Neuronal stem cell (in vitro differentiated cells): ENCODE measurements around the gene IGF2BP3.
"Not testable (repeated sequence)": the region's sequence is repeated elsewhere in the genome, so short reads cannot be mapped to it uniquely, and the experiment has no call there.

Experiments used
- DNase-seq: peaks from one replicate; pipeline ENCODE4 v3.0.0-alpha.2; 2013; ENCODE audit warnings: low spot score
- H2AFZ ChIP-seq: one replicate; pipeline ENCODE4 v1.6.1; 2013; ENCODE audit warnings: mild to moderate bottlenecking, low read length, inconsistent platforms
- H2AK5ac ChIP-seq: 2 replicates; pipeline ENCODE4 v1.6.1; 2013; ENCODE audit warnings: low read depth, mild to moderate bottlenecking, inconsistent platforms, low read length, moderate library complexity, mixed read lengths
- H2BK120ac ChIP-seq: 2 replicates; pipeline ENCODE4 v1.6.1; 2013; ENCODE audit warnings: low read depth, mild to moderate bottlenecking, inconsistent platforms, low read length, moderate library complexity, mixed read lengths
- H2BK12ac ChIP-seq: one replicate; pipeline ENCODE4 v1.6.1; 2013; ENCODE audit warnings: low read length, inconsistent platforms
- H2BK15ac ChIP-seq: 2 replicates; pipeline ENCODE4 v1.6.1; 2013; ENCODE audit warnings: mild to moderate bottlenecking, low read length, inconsistent platforms, mixed read lengths
- H2BK5ac ChIP-seq: one replicate; pipeline ENCODE4 v1.6.1; 2013; ENCODE audit warnings: inconsistent platforms, mild to moderate bottlenecking, low read length, moderate library complexity
- H3K14ac ChIP-seq: one replicate; pipeline ENCODE4 v1.6.1; 2013; ENCODE audit warnings: low read length, inconsistent platforms
- H3K18ac ChIP-seq: 2 replicates; pipeline ENCODE4 v1.6.1; 2013; ENCODE audit warnings: low read length, inconsistent platforms
- H3K23ac ChIP-seq: 2 replicates; pipeline ENCODE4 v1.6.1; 2013; ENCODE audit warnings: low read depth, mild to moderate bottlenecking, mixed read lengths, low read length, inconsistent platforms; ENCODE audit not compliant: poor library complexity
- H3K27ac ChIP-seq: replicated peaks from 3 replicates; pipeline ENCODE4 v1.5.1; 2013; ENCODE audit warnings: low read length, inconsistent platforms
- H3K27me3 ChIP-seq, 3 experiments: 2 replicates each; pipeline ENCODE4 v1.6.1; 2013; ENCODE audit warnings: low read length in 3 of 3, mild to moderate bottlenecking in 2 of 3, inconsistent platforms in 1 of 3, low read depth in 1 of 3, mixed read lengths in 1 of 3, moderate library complexity in 1 of 3; ENCODE audit not compliant: control insufficient read depth in 3 of 3, insufficient read depth in 3 of 3
- H3K36me3 ChIP-seq, 2 donors: replicated peaks in 1 of 2; 2 replicates each; pipeline ENCODE4 v1.6.1; 2013; ENCODE audit warnings: low read length in 2 of 2; ENCODE audit not compliant: control insufficient read depth in 2 of 2, insufficient read depth in 2 of 2
- H3K4ac ChIP-seq: 2 replicates; pipeline ENCODE4 v1.6.1; 2013; ENCODE audit warnings: inconsistent platforms, mild to moderate bottlenecking, low read length, moderate library complexity
- H3K4me1 ChIP-seq, 2 donors: 1 replicate in 1 of 2; 2 replicates in 1 of 2; pipeline ENCODE4 v1.6.1; 2013; ENCODE audit warnings: low read length in 2 of 2, low read depth in 1 of 2; ENCODE audit not compliant: control insufficient read depth in 2 of 2, insufficient read depth in 1 of 2
- H3K4me2 ChIP-seq: one replicate; pipeline ENCODE4 v1.6.1; 2013; ENCODE audit warnings: mild to moderate bottlenecking, low read length, inconsistent platforms; ENCODE audit not compliant: insufficient read depth, poor library complexity, severe bottlenecking
- H3K4me3 ChIP-seq, 2 donors: 2 replicates each; pipeline ENCODE4 v1.5.1; 2013; ENCODE audit warnings: low read length in 2 of 2, mild to moderate bottlenecking in 2 of 2, inconsistent platforms in 1 of 2, moderate library complexity in 1 of 2
- H3K79me1 ChIP-seq: one replicate; pipeline ENCODE4 v1.6.1; 2013; ENCODE audit warnings: low read depth, mild to moderate bottlenecking, inconsistent platforms, low read length, moderate library complexity
- H3K9ac ChIP-seq: one replicate; pipeline ENCODE4 v1.6.1; 2013; ENCODE audit warnings: mild to moderate bottlenecking, low read depth, low read length, inconsistent platforms; ENCODE audit not compliant: poor library complexity
- H3K9me3 ChIP-seq, 2 donors: replicated peaks in 1 of 2; 2 replicates each; pipeline versions ENCODE3 to v1.6.1; 2013; ENCODE audit warnings: low read length in 2 of 2, mild to moderate bottlenecking in 2 of 2, inconsistent platforms in 1 of 2, low read depth in 1 of 2, mixed read lengths in 1 of 2, moderate library complexity in 1 of 2; ENCODE audit not compliant: control insufficient read depth in 2 of 2, insufficient read depth in 1 of 2
- H4K8ac ChIP-seq: one replicate; pipeline ENCODE4 v1.6.1; 2013; ENCODE audit warnings: low read depth, mild to moderate bottlenecking, inconsistent platforms, low read length, moderate library complexity
- H4K91ac ChIP-seq: one replicate; pipeline ENCODE4 v1.6.1; 2013; ENCODE audit warnings: low read length, low read depth, mild to moderate bottlenecking, inconsistent platforms; ENCODE audit not compliant: poor library complexity
- WGBS, 2 donors: extraction: QIAGEN DNeasy Blood & Tissue Kit; methylation state at CpG; one replicate each; pipeline ENCODE4 v1.1.7; 2013; ENCODE audit warnings: missing lambda C conversion rate in 2 of 2, mixed read lengths in 1 of 2; ENCODE audit not compliant: insufficient read length in 2 of 2, insufficient replicate concordance in 1 of 2; ENCODE audit errors: extremely low coverage in 2 of 2; 5-methylcytosine and 5-hydroxymethylcytosine counted together

The IGF2BP3 gene

DNA sequence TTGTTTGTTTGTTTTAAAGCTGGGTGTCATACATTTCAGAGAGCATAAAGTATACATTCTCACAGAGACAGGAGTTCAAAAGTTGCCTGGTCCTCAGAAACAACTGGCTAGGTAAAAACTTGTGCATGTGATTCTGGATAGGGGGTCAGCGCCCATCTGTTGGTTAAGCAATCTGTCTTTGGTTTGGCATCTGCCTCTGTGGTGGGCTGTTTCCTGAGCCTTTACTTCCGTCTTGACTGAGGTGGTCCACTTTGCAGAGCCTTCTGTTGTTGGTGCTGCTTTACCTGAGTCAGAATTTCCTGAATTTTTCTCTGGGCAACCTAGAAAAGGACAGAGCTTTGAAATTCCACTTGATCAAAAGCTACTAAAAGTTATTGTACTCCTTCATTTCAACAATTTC lies 158.2 kb downstream of the IGF2BP3 start:
- H2BK120ac ChIP-seq, H3K4ac ChIP-seq, H3K4me1 ChIP-seq, H2AK5ac ChIP-seq, H3K18ac ChIP-seq, H3K9ac ChIP-seq, H3K79me1 ChIP-seq, H3K23ac ChIP-seq, H3K4me2 ChIP-seq, H3K9me3 ChIP-seq, H2BK12ac ChIP-seq, H4K91ac ChIP-seq, H3K4me3 ChIP-seq, H2BK15ac ChIP-seq, H2BK5ac ChIP-seq, H3K27me3 ChIP-seq, H3K14ac ChIP-seq, H4K8ac ChIP-seq, DNase-seq, H2AFZ ChIP-seq, H3K27ac ChIP-seq: not testable (repeated sequence)
- WGBS, 2 donors, result no CpG with 5 or more reads among the region's 2 CpGs
- H3K36me3 ChIP-seq, result peaks cover 36 to 100% of the 10 kb centered on the region in 2 donors

DNA sequence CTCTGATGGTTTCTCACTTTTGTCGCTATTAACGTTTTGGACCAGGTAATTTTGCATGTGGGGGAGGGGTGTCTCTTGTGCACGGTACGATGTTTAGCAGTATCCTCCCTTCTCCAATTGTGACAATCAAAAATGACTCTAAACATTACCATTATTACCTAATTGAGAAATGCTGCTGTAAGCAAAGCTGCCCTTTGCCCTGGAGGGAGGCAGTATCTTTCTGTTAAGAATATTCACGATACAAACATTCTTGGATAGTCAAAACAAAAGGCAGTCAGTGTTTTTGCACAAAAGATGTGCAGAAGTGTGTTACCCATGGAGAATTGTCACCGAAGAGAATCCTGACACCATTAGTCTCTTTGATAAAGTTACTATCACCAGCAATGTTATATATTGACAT lies 161.5 kb downstream of the IGF2BP3 start:
- peaks cover 26 to 98% of the 10 kb centered on the region in 2 donors for H3K36me3 ChIP-seq
- H2BK12ac ChIP-seq, result no peak overlapping the region
- WGBS, 2 donors, result no CpG with 5 or more reads among the region's 6 CpGs
- no peak overlapping the region for H2BK5ac ChIP-seq
- H4K8ac ChIP-seq, result no peak overlapping the region
- no peaks in the 10 kb centered on the region for H3K4me1 ChIP-seq
- peaks cover 0 to 7% of the 10 kb centered on the region in 2 donors for H3K9me3 ChIP-seq
- H2AFZ ChIP-seq, result no peak overlapping the region
- no peak overlapping the region for H2AK5ac ChIP-seq
- no peak overlapping the region for H3K4me2 ChIP-seq
- no peak overlapping the region for H3K4ac ChIP-seq
- H3K18ac ChIP-seq, result no peak overlapping the region
- H3K9ac ChIP-seq, result no peak overlapping the region
- no peak overlapping the region for H4K91ac ChIP-seq
- H3K4me3 ChIP-seq, result no peak overlapping the region
- DNase-seq, result no peak
- no peak overlapping the region for H2BK120ac ChIP-seq
- H3K14ac ChIP-seq, result no peak overlapping the region
- peaks cover 3% of the 10 kb centered on the region for H3K79me1 ChIP-seq
- H3K27ac ChIP-seq, result no peak overlapping the region
- H2BK15ac ChIP-seq, result no peak overlapping the region
- no peak overlapping the region for H3K23ac ChIP-seq
- no peaks in the 10 kb centered on the region for H3K27me3 ChIP-seq

DNA sequence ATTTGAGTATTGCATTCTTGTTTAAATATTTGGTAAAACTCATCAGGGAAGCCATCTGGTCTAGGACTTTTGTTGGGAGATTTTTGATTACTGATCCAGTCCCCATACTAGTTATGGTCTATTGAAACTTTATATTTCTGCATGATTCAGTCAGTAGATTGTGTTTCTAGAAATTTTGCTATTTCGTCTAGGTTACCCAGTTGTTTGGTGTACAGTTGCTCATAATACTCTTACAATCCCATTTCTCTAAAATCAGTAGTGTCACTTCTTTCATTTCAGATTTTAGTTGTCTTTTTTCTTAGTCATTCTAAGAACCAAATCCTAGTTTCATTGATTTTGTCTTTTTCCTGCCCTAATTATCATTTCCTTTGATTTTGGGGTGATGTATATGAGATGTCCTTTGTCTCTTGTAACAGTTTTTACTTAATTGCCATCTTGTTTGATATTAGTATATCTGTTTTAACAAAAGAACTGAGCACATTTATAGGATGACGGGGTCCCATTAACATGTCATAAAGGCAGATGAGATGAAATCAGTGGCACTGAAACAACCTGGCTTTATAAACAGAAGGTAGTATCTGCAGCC lies 163.3 kb downstream of the IGF2BP3 start:
- no peak for DNase-seq
- WGBS, 2 donors, result no CpG with 5 or more reads among the region's 2 CpGs

DNA sequence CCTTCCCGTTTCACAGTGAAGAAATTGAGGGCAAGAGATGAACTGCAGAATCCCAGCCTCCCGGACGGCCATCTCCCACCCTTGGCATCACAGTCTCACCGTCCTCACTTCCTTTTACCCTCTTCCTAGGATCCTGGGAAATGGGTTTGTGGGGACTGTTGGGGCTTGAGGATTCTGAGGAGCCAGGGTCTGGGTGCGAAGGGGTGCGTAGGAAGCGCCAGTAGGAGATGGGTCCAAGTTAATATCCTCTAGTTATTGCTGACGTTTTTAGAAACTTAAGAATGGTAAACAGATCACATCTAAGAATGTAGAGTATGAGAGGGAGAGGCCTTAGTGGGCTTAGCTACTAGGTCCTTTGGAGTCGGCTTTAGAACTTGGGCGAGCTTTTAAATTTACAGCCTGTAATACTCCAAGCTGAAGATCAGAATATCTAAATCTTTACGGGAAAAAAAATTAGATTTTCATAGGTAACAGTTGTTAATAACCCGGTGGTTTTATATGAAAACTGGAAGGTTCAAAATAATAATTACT lies 170.5 kb downstream of the IGF2BP3 start:
- peaks cover 7% of the 10 kb centered on the region for H3K79me1 ChIP-seq
- no peak overlapping the region for H2BK120ac ChIP-seq
- peak overlapping the region; percentile 93 for H2AFZ ChIP-seq
- H2BK5ac ChIP-seq, result no peak overlapping the region
- WGBS, 2 donors, result no CpG with 5 or more reads among the region's 12 CpGs
- DNase-seq, result no peak
- H3K4me3 ChIP-seq, result peak overlapping the region; percentile 78 to 95
- no peaks in the 10 kb centered on the region for H3K9me3 ChIP-seq
- H3K4me1 ChIP-seq, result peaks cover 7 to 11% of the 10 kb centered on the region in 2 donors
- H3K14ac ChIP-seq, result no peak overlapping the region
- peak overlapping the region; percentile 30 for H2AK5ac ChIP-seq
- no peak overlapping the region for H3K27ac ChIP-seq
- H4K91ac ChIP-seq, result no peak overlapping the region
- H3K9ac ChIP-seq, result peak overlapping the region; percentile 98
- no peak overlapping the region for H3K18ac ChIP-seq
- no peak overlapping the region for H4K8ac ChIP-seq
- H2BK15ac ChIP-seq, result no peak overlapping the region
- H3K27me3 ChIP-seq, result peaks cover 0 to 3% (median 0%) of the 10 kb centered on the region in 3 experiments
- no peak overlapping the region for H2BK12ac ChIP-seq
- H3K4me2 ChIP-seq, result peak overlapping the region; percentile 90
- peaks cover 7 to 38% of the 10 kb centered on the region in 2 donors for H3K36me3 ChIP-seq
- H3K4ac ChIP-seq, result no peak overlapping the region
- H3K23ac ChIP-seq, result no peak overlapping the region

More for the DNA sequence above, 163.3 kb downstream of the IGF2BP3 start:
- Histone ChIP-seq H2BK120ac (no peak overlapping the region), H2BK12ac (no peak overlapping the region), H3K4me2 (no peak overlapping the region), H3K23ac (no peak overlapping the region), H2AK5ac (no peak overlapping the region), H3K79me1 (peaks cover 3% of the 10 kb centered on the region), H3K4me1 (no peaks in the 10 kb centered on the region), H3K36me3 (peaks cover 18 to 98% of the 10 kb centered on the region in 2 donors), H3K14ac (no peak overlapping the region), H2BK15ac (no peak overlapping the region), H3K18ac (no peak overlapping the region), H4K91ac (no peak overlapping the region), H3K4me3 (no peak overlapping the region), H3K27ac (no peak overlapping the region), H3K9ac (no peak overlapping the region), H3K4ac (no peak overlapping the region), H4K8ac (no peak overlapping the region), H2BK5ac (no peak overlapping the region), H3K27me3 (no peaks in the 10 kb centered on the region), H3K9me3 (peaks cover 0 to 7% of the 10 kb centered on the region in 2 donors), H2AFZ (no peak overlapping the region)
